GM19193 (cell line): ENCODE measurements around the gene TMEM131.

Experiments used
- POLR2A ChIP-seq: IDR thresholded peaks from 4 replicates; pipeline ENCODE4 v1.6.1; 2011; ENCODE audit not compliant: insufficient read depth, insufficient read length; ENCODE audit errors: extremely low read depth

The TMEM131 gene

GRCh38 chr2:98006378-98006777 is 10.6 kb upstream of the TMEM131 start:
- no peak for TF ChIP-seq POLR2A

GRCh38 chr2:98004613-98005012 is 8.9 kb upstream of the TMEM131 start:
- TF ChIP-seq POLR2A: no peak

GRCh38 chr2:98004047-98004446 is 8.3 kb upstream of the TMEM131 start:
- no peak for TF ChIP-seq POLR2A

GRCh38 chr2:97999536-97999935 is 3.8 kb upstream of the TMEM131 start:
- no peak for TF ChIP-seq POLR2A

- no peak for TF ChIP-seq POLR2A
Measured at GRCh38 chr2:97998431-97999005, 2.8 kb upstream of the TMEM131 start.

GRCh38 chr2:97997784-97998392 is 2.1 kb upstream of the TMEM131 start:
- TF ChIP-seq POLR2A: no peak

- no peak for TF ChIP-seq POLR2A
Measured at GRCh38 chr2:97996679-97997078, 931 bp upstream of the TMEM131 start.

- peak; percentile 60 for TF ChIP-seq POLR2A
Measured at GRCh38 chr2:97995026-97995733, 568 bp downstream of the TMEM131 start.

- TF ChIP-seq POLR2A: no peak
Measured at GRCh38 chr2:97994476-97994875, 1.3 kb downstream of the TMEM131 start.

- no peak for TF ChIP-seq POLR2A
Measured at GRCh38 chr2:97993926-97994325, 1.8 kb downstream of the TMEM131 start.

- no peak for TF ChIP-seq POLR2A
Measured at GRCh38 chr2:97992836-97993825, 2.6 kb downstream of the TMEM131 start.

GRCh38 chr2:97991081-97991856 is 4.5 kb downstream of the TMEM131 start:
- TF ChIP-seq POLR2A: no peak

- TF ChIP-seq POLR2A: no peak
Measured at GRCh38 chr2:97988722-97989121, 7.0 kb downstream of the TMEM131 start.

- no peak for TF ChIP-seq POLR2A
Measured at GRCh38 chr2:97985998-97986397, 9.8 kb downstream of the TMEM131 start.
